Measurements from ENCODE around the gene DGKD.

DGKD gene

GRCh38 chr2:233354500-233354924 is 218 bp downstream of the DGKD start:
- TF ChIP-seq CTCF (IDR thresholded peaks at IDR 0.05; ENCODE audit: extremely low read depth, missing control alignments) = no peak
- no peak for DNase-seq (ENCODE audit: low spot score)

- DNase-seq (ENCODE audit: low spot score) = no peak
- TF ChIP-seq CTCF (IDR thresholded peaks at IDR 0.05; ENCODE audit: extremely low read depth, missing control alignments) = no peak
These were observed 779 bp downstream of the DGKD start for GRCh38 chr2:233354971-233355574.

GRCh38 chr2:233355916-233356315 is 1.6 kb downstream of the DGKD start:
- no peak for DNase-seq (ENCODE audit: low spot score)
- TF ChIP-seq CTCF (IDR thresholded peaks at IDR 0.05; ENCODE audit: extremely low read depth, missing control alignments) = no peak

GRCh38 chr2:233356546-233357308 is 2.4 kb downstream of the DGKD start:
- TF ChIP-seq CTCF (IDR thresholded peaks at IDR 0.05; ENCODE audit: extremely low read depth, missing control alignments) = no peak
- no peak for DNase-seq (ENCODE audit: low spot score)

GRCh38 chr2:233358335-233358734 is 4.0 kb downstream of the DGKD start:
- no peak for TF ChIP-seq CTCF (IDR thresholded peaks at IDR 0.05; ENCODE audit: extremely low read depth, missing control alignments)
- no peak for DNase-seq (ENCODE audit: low spot score)

GRCh38 chr2:233358947-233359346 is 4.7 kb downstream of the DGKD start:
- TF ChIP-seq CTCF (IDR thresholded peaks at IDR 0.05; ENCODE audit: extremely low read depth, missing control alignments) = no peak
- no peak for DNase-seq (ENCODE audit: low spot score)

- no peak for TF ChIP-seq CTCF (IDR thresholded peaks at IDR 0.05; ENCODE audit: extremely low read depth, missing control alignments)
- no peak for DNase-seq (ENCODE audit: low spot score)
These were observed 5.5 kb downstream of the DGKD start for GRCh38 chr2:233359823-233360222.

All from GM20000 (cell line).